Transverse colon (tissue), 4 donors: ENCODE results near the gene PLVAP. TPM values are rescaled to one million over a fixed set of nuclear protein-coding genes. Genes with fewer than 3 reads are reported as not detected.

Experiments
- DNase-seq: peaks from one replicate; pipeline ENCODE4 v3.0.0-alpha.2; 2019
- H3K27ac ChIP-seq, 4 donors: fragments of 200-600 bp; sonication (generic); 2 replicates each; pipeline ENCODE4 v1.5.1; 2016 to 2018; ENCODE audit warnings: inconsistent platforms in 4 of 4
- H3K27me3 ChIP-seq: fragments of 200-600 bp; sonication (generic); 2 replicates; pipeline ENCODE4 v1.5.1; 2017; ENCODE audit warnings: inconsistent platforms
- H3K36me3 ChIP-seq, 4 donors: fragments of 200-600 bp; sonication (generic); 2 replicates each; pipeline ENCODE4 v1.5.1; 2017 to 2019; ENCODE audit warnings: inconsistent platforms in 4 of 4
- H3K4me1 ChIP-seq, 4 donors: fragments of 200-600 bp; sonication (generic); 2 replicates each; pipeline ENCODE4 v1.5.1; 2017 to 2020; ENCODE audit warnings: inconsistent platforms in 4 of 4
- H3K4me3 ChIP-seq, 4 donors: fragments of 200-600 bp; sonication (generic); 1 replicate in 1 of 4; 2 replicates in 3 of 4; pipeline versions ENCODE4 v1.5.1 to v1.6.1; 2017 to 2019; ENCODE audit warnings: inconsistent platforms in 4 of 4
- H3K9me3 ChIP-seq, 2 donors: fragments of 200-600 bp; sonication (generic); 2 replicates each; pipeline ENCODE4 v1.5.1; 2017 to 2019; ENCODE audit warnings: inconsistent platforms in 2 of 2
- CTCF ChIP-seq, 5 experiments: fragments of 200-600 bp in 3 of 5; fragments of 450-650 bp in 2 of 5; sonication (generic) in 3 of 5; IDR thresholded peaks; 1 replicate in 2 of 5; 2 replicates in 3 of 5; pipeline ENCODE4 v1.5.1; 2016 to 2017; ENCODE audit warnings: antibody characterized with exemption in 5 of 5, inconsistent platforms in 3 of 5, mild to moderate bottlenecking in 2 of 5, moderate library complexity in 1 of 5
- EP300 ChIP-seq: sonication (generic); formaldehyde crosslinking; IDR thresholded peaks from one replicate; pipeline ENCODE4 v1.6.1; 2017; ENCODE audit warnings: antibody characterized with exemption, low read depth
- POLR2A ChIP-seq: fragments of 450-650 bp; IDR thresholded peaks from one replicate; pipeline ENCODE4 v1.6.1; 2016; ENCODE audit warnings: antibody characterized with exemption, mild to moderate bottlenecking, moderate library complexity
- POLR2AphosphoS5 ChIP-seq, 3 donors: sonication (generic); formaldehyde crosslinking; IDR thresholded peaks; one replicate each; pipeline ENCODE4 v1.6.1; 2016; ENCODE audit warnings: antibody characterized with exemption in 3 of 3
- WGBS, 2 donors: methylation state at CpG; one replicate each; pipeline ENCODE4 v1.1.5; 2018; ENCODE audit warnings: low coverage in 1 of 2; 5-methylcytosine and 5-hydroxymethylcytosine counted together
- in situ Hi-C, 4 donors: fragments of 200-750 bp; cut with MboI; loops; one replicate each; pipeline versions ENCODE4 v1.15.0 to v1.15.1; 2017; ENCODE audit warnings: low sequenced_read_pairs in 3 of 4, low pct_ligation_motif_present in 1 of 4, low pct_unique_long_range_greater_than_20kb in 1 of 4
- intact Hi-C: fragments of 100-400 bp; cut with DNase I; formaldehyde crosslinking; loops from one replicate; pipeline ENCODE4 v1.15.1; 2023; ENCODE audit warnings: low total_unique reads
- total RNA-seq, 4 donors: library from RNA; depleted of rRNA; stranded (reverse); fragments of >200 nt; gene quantifications; one replicate each; pipeline ENCODE4 v1.1.0, GENCODE V29; 2016

Gene PLVAP
- total RNA-seq, 4 donors from 2014 or later = 3.0 to 37.0 (median 19.2) TPM

GRCh38 chr19:17394891-17395415 lies 17.8 kb upstream of the PLVAP start:
- H3K36me3 ChIP-seq = no peaks in the 10 kb centered on the region
- peaks cover 0 to 22% (median 11%) of the 10 kb centered on the region in 4 donors for H3K4me1 ChIP-seq
- 48 to 87% methylated on average over 3 to 19 of the region's 19 CpGs for WGBS, 2 donors
- H3K4me3 ChIP-seq = no peak overlapping the region
- intact Hi-C loops (no loop called here), in situ Hi-C loops (loop anchor here in 1 of 4 donors (10.0 kb wide), 1 partner anchor 70 kb away; the partner anchor contains the start of gene NXNL1)
- H3K9me3 ChIP-seq = no peaks in the 10 kb centered on the region
- TF ChIP-seq CTCF (IDR thresholded peaks at IDR 0.05) = peak; percentile 43 to 78 (median 67)
- TF ChIP-seq EP300 = no peak
- peaks cover 30% of the 10 kb centered on the region for H3K27me3 ChIP-seq
- H3K27ac ChIP-seq = no peak overlapping the region
- peak; percentile 57 for DNase-seq

- H3K4me1 ChIP-seq = peaks cover 0 to 22% (median 11%) of the 10 kb centered on the region in 4 donors
- WGBS, 2 donors = 48% methylated on average over 16 of the region's 41 CpGs; no CpG with 5 or more reads in 1 of the 2 donors
- intact Hi-C loops = no loop called here
- in situ Hi-C loops = loop anchor here in 1 of 4 donors (10.0 kb wide), 1 partner anchor 71 kb away; the partner anchor contains the start of gene NXNL1
- H3K27ac ChIP-seq = no peak within 1 kb of the TSS
- H3K9me3 ChIP-seq = no peaks in the 10 kb centered on the region
- TF ChIP-seq POLR2AphosphoS5 (IDR thresholded peaks at IDR 0.05) (no peak), POLR2A (no peak), EP300 (no peak), CTCF (IDR thresholded peaks at IDR 0.05) (no peak)
- no peak for DNase-seq
- peaks cover 36% of the 10 kb centered on the region for H3K27me3 ChIP-seq
- no peak within 1 kb of the TSS for H3K4me3 ChIP-seq
- H3K36me3 ChIP-seq = no peaks in the 10 kb centered on the region
Measured at GRCh38 chr19:17393914-17394313, 16.8 kb upstream of the PLVAP start, which contains the start of gene CCDC194. Gene CCDC194, minus strand, starts transcription at chr19:17394196. Its CDS starts 38 bp downstream, at chr19:17394158.

- H3K4me1 ChIP-seq = peaks cover 0 to 22% (median 11%) of the 10 kb centered on the region in 4 donors
- DNase-seq = no peak
- H3K27ac ChIP-seq = no peak overlapping the region
- intact Hi-C loops = no loop called here
- no peak for TF ChIP-seq EP300
- TF ChIP-seq POLR2AphosphoS5 (IDR thresholded peaks at IDR 0.05) = no peak
- TF ChIP-seq POLR2A = no peak
- TF ChIP-seq CTCF (IDR thresholded peaks at IDR 0.05) = no peak
- H3K36me3 ChIP-seq = no peaks in the 10 kb centered on the region
- H3K9me3 ChIP-seq = no peaks in the 10 kb centered on the region
- peaks cover 36% of the 10 kb centered on the region for H3K27me3 ChIP-seq
- WGBS, 2 donors = 17 to 48% methylated on average over 1 to 2 of the region's 2 CpGs
- in situ Hi-C loops = loop anchor here in 1 of 4 donors (10.0 kb wide), 1 partner anchor 72 kb away; the partner anchor contains the start of gene NXNL1
- no peak overlapping the region for H3K4me3 ChIP-seq
Measured at GRCh38 chr19:17393002-17393401, 15.9 kb upstream of the PLVAP start.

GRCh38 chr19:17391371-17392151 lies 14.4 kb upstream of the PLVAP start:
- peak; percentile 52 for DNase-seq
- Histone ChIP-seq H3K27ac (peak overlapping the region in 2 of 4 donors; percentile 4 to 45), H3K27me3 (peaks cover 36% of the 10 kb centered on the region), H3K4me1 (peaks cover 0 to 22% (median 11%) of the 10 kb centered on the region in 4 donors), H3K4me3 (peak overlapping the region in 3 of 4 donors; percentile 11 to 50 (median 38)), H3K9me3 (no peaks in the 10 kb centered on the region), H3K36me3 (no peaks in the 10 kb centered on the region)
- in situ Hi-C loops = loop anchor here in 1 of 4 donors (10.0 kb wide), 1 partner anchor 73 kb away; the partner anchor contains the start of gene NXNL1
- 9 to 20% methylated on average over 2 to 26 of the region's 26 CpGs for WGBS, 2 donors
- intact Hi-C loops = no loop called here
- TF ChIP-seq CTCF (IDR thresholded peaks at IDR 0.05) (no peak), POLR2A (no peak), EP300 (no peak), POLR2AphosphoS5 (IDR thresholded peaks at IDR 0.05) (no peak)
